T-helper 1 cell treated with Interleukin-12 subunit alpha and Interleukin-12 subunit beta and Interleukin-4 antibody, amounts not matched to agents 30 ng/mL and 1 ng/mL, for 36 hours (primary cell): ENCODE measurements around the gene PLEKHM2. TPM values are rescaled to one million over a fixed set of nuclear protein-coding genes. Genes with fewer than 3 reads are reported as not detected.

ENCODE experiments used
- intact Hi-C: fragments of 100-400 bp; cut with micrococcal nuclease; formaldehyde crosslinking; loops from one replicate; pipeline ENCODE4 v1.15.1; 2024
- total RNA-seq: library from RNA; stranded (reverse); gene quantifications from 2 replicates; pipeline ENCODE4 v1.2.3, GENCODE V29; 2022

Gene PLEKHM2
- total RNA-seq, 1 donor from 2014 or later, result 72.1 TPM

- intact Hi-C loops, result no loop called here
Measured at GRCh38 chr1:15722836-15723532, 38.9 kb downstream of the PLEKHM2 start.

DNA sequence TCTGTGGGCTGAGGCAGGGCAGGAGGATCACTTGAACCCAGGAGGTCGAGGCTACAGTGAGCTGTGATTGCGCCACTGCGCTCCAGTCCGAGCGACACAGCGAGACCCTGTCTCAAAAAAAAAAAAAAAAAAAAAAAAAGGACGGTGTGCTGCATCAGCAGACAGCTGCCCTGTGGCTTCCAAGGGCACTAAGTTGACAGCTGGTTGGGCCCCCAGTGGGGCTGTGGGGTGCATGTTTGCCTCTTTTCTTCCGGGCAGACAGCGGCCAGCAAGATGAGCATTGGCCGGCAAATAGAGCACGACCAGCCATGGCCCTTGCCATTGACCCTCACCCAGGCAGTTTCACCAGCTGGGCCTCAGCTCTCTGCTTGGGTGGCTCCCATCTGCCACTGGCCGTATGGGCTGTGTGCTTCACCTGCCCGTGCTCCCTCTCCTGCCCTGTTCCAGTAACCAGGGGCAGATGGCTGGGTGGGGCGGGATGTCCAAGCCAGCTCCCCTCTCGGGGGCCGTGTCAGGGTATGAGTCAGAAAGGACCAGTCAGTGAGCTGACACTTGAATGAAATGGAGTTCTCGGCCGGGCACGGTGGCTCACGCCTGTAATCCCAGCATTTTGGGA lies 39.6 kb downstream of the PLEKHM2 start:
- intact Hi-C loops, result no loop called here

DNA sequence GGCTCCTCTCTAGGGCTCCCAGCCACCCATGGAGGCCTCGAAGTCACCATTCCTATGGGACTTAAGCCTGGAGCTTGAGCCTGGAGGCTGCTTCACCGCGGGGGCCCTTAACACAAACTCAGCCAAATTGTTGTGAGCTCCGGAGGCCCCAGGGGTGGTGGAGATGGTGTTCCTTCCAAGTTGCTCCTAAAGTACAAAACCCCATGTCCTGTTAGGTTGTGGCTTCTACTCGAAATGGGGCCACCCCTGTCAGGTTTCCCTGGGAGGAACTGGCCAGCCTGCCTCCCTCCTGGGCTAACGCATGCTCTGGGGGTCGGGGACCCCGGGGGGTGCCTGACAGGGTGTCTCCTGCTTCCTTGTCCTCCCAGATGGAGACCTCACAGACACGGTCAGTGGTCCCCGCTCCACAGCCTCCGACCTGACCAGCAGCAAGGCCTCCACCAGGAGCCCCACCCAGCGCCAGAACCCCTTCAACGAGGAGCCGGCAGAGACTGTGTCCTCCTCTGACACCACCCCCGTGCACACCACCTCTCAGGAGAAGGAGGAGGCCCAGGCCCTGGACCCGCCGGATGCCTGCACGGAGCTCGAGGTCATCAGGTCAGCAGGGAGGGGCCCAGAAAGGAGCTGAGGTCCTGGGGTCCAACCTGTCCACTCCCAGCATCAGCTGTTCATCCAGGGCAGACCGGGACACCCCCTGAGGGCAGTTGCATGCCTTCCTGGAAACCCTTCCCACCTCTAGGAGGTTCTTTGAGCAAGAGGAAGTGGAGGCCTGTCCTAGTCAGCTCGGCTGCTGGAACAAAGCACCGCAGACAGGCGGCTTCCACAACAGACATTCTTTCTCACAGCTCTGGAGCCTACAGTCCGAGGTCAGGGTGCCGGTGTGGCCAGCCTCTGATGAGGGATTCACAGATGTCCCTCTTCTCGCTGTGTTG lies 41.1 kb downstream of the PLEKHM2 start:
- intact Hi-C loops, result no loop called here

GRCh38 chr1:15726508-15726907 lies 42.4 kb downstream of the PLEKHM2 start:
- intact Hi-C loops, result no loop called here

- intact Hi-C loops, result no loop called here
Measured at GRCh38 chr1:15727021-15727420, 42.9 kb downstream of the PLEKHM2 start.

GRCh38 chr1:15727424-15727823 lies 43.3 kb downstream of the PLEKHM2 start:
- intact Hi-C loops, result no loop called here

DNA sequence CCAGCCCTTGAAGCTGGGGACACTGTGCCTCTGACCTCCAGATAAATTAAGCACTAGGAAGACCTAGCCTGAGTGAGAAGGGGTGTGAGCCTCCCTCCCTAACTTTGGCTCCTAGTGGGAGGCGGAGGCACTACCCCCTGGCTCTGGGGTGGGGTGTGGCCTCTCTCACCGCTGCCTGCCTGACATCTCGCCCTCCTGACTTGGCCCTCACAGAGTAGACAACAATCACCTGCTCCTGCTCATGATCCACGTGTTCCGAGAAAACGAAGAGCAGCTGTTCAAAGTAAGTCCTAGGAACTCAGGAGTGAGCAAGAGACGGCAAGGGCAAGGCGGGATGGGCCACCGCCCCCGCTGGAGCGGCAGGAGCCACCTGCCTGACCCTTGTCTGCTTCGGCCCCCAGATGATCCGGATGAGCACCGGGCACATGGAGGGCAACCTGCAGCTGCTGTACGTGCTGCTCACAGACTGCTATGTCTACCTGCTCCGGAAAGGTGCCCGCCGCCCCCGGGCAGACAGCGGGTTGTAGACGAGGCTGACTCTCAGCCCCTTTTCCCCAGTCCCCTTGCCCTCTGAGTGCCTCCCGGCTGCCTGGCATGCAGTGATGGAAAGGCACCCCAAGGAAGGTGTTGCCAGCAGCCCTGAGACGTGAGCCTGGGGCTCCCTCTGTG lies 43.9 kb downstream of the PLEKHM2 start:
- intact Hi-C loops, result no loop called here

- intact Hi-C loops, result no loop called here
Measured at GRCh38 chr1:15728937-15729657, 45.0 kb downstream of the PLEKHM2 start.

- intact Hi-C loops, result no loop called here
Measured at GRCh38 chr1:15730423-15730822, 46.3 kb downstream of the PLEKHM2 start.

DNA sequence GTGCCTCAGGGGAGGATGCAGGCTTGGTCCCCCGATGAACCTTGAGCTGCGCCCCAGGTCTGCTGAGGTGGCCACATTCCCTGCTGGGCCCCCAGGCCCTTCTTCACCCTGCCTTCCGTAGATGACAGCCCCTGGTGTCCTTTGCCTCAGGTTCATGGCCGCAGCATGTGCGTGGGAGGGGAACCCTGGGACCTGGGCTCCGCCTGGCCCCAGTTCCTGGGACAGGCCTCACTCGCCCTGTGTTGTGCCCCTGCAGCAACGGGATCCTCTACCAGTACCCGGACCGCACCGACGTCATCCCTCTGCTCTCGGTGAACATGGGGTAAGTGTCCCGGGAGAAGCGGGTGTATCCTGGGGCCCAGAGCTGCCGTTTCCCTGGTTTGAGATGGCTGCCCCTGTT lies 46.8 kb downstream of the PLEKHM2 start:
- intact Hi-C loops, result no loop called here

GRCh38 chr1:15731735-15732685 lies 47.9 kb downstream of the PLEKHM2 start:
- intact Hi-C loops, result no loop called here

- intact Hi-C loops, result no loop called here
Measured at GRCh38 chr1:15732686-15733081, 48.6 kb downstream of the PLEKHM2 start.

DNA sequence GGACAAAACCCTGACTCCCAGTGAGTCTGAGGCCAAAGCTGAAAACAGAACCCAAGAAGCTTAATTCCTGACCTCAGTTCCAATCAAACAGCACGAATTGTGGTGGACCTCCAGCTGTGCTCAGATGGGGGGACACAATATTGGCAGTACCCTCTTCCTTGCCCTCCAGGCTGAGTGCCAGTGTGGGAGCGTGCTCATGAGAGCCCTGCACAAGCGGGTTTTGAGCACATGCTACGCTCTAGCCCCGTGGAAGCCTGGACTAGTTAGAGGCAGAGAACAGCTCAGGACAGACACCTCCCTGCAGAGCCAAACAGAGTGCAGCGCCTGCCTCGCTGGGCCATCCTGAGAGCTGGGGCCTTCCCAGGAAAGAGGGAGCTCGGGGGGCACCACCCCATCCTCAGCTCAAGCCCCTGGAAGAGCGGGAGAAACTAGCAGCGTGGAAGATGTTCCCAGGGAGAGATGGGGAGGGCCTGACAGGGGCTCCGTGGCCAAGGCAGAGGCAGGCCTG lies 49.2 kb downstream of the PLEKHM2 start:
- intact Hi-C loops, result no loop called here

DNA sequence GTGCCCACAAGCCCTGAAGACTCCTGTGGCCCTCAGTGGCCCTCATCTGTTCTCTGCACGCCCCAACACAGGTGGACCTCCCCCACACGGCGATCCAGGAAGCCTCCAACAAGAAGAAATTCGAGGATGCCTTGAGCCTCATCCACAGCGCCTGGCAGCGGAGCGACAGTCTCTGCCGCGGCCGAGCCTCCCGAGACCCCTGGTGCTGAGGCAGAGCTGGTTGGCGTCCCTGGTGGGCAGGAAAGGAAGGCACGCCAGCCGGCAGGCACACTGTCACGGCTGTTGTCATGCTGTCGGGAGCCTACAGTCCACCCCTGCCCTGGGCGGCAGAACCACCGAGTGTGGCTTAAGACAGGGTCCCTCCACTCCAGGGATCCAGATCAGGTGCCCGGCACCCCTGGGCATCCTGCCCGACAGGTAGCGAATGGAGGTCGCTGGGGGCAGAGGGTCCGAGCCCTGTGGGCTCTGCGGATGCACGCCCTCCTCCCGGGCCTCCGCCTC lies 49.7 kb downstream of the PLEKHM2 start:
- intact Hi-C loops, result no loop called here

- intact Hi-C loops, result no loop called here
Measured at GRCh38 chr1:15734296-15734695, 50.2 kb downstream of the PLEKHM2 start.

DNA sequence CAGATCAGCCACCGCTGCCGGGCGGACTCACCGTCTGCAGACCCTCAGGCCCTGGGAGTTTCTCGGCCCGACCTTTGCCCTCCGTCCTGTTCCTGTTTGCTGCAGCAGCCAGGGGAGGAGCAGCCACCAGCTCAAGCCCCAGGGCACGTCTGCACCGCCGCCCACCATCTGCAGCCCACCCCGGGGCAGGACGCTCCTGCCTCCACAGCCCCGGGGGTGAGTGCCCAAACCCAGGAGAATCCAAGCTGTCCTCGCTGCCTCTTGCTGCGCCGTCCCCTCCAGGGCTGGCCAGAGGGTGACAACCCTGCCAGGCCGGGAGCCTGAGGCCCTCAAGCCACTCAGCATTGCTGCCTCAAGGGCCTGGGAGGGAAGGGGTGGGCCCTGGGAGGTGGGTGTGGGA lies 50.8 kb downstream of the PLEKHM2 start:
- intact Hi-C loops, result no loop called here

DNA sequence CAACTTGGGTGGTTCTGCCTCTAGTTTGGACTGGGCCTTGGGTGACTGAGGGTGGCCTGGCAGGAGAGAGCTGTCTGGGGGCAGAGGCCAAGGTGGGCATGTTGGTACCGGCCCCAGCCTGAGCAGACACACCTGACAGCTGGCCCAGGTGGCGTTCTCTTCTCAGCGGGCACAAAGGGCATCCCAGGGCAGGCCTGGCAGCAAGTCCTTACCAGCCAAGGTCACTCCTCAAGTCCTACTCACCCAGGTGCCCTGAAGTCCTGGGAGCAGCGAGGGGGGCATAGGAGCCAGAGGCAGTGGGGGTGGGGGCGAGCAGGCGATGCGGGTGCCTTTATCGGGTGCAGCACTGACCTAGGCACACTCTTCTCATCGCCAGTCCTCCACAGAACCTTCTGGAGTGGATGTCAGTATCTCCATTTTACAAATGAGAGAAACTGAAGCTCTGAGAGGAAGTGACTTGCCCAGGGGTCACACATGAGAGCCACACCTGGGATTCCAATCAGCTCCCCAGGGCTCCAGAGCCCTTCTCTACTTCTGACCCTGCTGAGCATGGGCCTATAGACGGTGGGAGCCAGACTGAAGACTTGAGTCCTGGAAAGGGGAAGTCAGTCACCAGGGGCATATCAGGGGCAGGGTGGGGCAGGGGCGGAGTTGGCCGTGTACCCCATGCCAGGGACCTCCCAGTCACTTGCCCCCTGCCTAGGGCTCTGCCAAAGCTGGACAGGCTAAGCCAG lies 51.4 kb downstream of the PLEKHM2 start:
- intact Hi-C loops, result no loop called here

GRCh38 chr1:15736038-15736891 lies 52.1 kb downstream of the PLEKHM2 start, which contains the start of gene SLC25A34:
SLC25A34 (plus strand) TSS chr1:15736258; CDS start chr1:15736486, 228 bp downstream.
- intact Hi-C loops, result no loop called here
